Adrenal gland (tissue), 5 donors: Measurements from ENCODE around the gene NR3C1.

Experiments
- POLR2A ChIP-seq, 2 donors: fragments of 450-650 bp; IDR thresholded peaks; one replicate each; pipeline ENCODE4 v1.6.1; 2017; ENCODE audit warnings: antibody characterized with exemption in 2 of 2, mild to moderate bottlenecking in 2 of 2, moderate library complexity in 1 of 2
- TF ChIP-seq, protein P1 (sequence below), 6 experiments: fragments of 450-650 bp in 4 of 6; fragments of 200-600 bp in 2 of 6; sonication (generic) in 1 of 6; IDR thresholded peaks; 1 replicate in 5 of 6; 2 replicates in 1 of 6; pipeline versions ENCODE4 v1.5.1 to v1.8.0; 2016 to 2021; ENCODE audit warnings: antibody characterized with exemption in 6 of 6, mild to moderate bottlenecking in 2 of 6, moderate library complexity in 1 of 6
- donor health status: DM: no; HTN: no; CAD: no.

GRCh38 chr5:143364061-143364460 lies 39.4 kb downstream of the NR3C1 start:
- no peak for TF ChIP-seq POLR2A (IDR thresholded peaks at IDR 0.05)
- TF ChIP-seq, protein P1, sequence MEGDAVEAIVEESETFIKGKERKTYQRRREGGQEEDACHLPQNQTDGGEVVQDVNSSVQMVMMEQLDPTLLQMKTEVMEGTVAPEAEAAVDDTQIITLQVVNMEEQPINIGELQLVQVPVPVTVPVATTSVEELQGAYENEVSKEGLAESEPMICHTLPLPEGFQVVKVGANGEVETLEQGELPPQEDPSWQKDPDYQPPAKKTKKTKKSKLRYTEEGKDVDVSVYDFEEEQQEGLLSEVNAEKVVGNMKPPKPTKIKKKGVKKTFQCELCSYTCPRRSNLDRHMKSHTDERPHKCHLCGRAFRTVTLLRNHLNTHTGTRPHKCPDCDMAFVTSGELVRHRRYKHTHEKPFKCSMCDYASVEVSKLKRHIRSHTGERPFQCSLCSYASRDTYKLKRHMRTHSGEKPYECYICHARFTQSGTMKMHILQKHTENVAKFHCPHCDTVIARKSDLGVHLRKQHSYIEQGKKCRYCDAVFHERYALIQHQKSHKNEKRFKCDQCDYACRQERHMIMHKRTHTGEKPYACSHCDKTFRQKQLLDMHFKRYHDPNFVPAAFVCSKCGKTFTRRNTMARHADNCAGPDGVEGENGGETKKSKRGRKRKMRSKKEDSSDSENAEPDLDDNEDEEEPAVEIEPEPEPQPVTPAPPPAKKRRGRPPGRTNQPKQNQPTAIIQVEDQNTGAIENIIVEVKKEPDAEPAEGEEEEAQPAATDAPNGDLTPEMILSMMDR (IDR thresholded peaks at IDR 0.05): no peak
